Measurements from ENCODE around the gene CFAP68. TPM values are rescaled to one million over a fixed set of nuclear protein-coding genes. Genes with fewer than 3 reads are reported as not detected.

The CFAP68 gene
- total and polyA plus RNA-seq, 2 of the 13 experiments (the other 11 are each of a cell fraction or from before 2014, with no cell fraction given) = 22.2 to 25.6 TPM

DNA sequence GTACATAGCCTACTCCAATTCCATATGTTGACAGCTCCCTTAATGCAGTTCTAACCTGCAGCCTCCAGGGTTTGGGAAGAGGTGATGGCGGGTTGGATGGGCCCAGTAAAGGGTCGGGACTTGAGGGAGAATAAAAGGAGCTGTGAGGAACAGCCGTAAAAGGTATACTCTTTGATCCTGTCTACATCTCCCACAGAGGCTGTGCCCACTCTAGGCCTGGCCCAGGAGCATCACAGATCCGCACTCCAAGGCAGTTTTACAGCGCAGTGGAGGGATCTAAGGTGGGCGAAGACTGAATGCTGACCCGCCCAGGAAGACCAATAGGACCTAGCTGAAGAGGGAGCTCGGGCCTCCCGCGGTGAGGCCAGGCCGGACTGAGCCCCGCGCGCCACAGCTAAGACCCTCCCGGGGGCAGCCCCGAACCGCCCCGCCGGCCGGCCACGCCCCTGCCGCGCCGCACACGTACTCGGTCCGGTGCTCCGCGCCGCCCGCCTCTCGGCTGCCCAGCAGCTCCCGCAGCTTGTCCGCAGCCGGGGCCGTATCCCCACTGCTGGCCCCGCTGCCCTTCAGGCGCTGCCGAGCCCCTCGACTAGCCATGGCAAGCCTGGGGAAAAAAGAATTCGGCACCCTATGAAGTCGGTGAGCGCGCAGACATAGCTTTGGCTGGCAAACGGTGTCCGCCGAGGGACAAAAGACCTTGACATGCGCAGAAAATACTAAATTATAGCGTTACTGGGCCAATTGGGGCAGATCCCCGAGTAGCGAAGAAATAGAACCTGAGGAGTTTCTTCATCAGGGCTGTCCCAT is 8.3 kb upstream of the CFAP68 start, which contains the start of gene ALG9 (continued):
- TF ChIP-seq, protein P1, sequence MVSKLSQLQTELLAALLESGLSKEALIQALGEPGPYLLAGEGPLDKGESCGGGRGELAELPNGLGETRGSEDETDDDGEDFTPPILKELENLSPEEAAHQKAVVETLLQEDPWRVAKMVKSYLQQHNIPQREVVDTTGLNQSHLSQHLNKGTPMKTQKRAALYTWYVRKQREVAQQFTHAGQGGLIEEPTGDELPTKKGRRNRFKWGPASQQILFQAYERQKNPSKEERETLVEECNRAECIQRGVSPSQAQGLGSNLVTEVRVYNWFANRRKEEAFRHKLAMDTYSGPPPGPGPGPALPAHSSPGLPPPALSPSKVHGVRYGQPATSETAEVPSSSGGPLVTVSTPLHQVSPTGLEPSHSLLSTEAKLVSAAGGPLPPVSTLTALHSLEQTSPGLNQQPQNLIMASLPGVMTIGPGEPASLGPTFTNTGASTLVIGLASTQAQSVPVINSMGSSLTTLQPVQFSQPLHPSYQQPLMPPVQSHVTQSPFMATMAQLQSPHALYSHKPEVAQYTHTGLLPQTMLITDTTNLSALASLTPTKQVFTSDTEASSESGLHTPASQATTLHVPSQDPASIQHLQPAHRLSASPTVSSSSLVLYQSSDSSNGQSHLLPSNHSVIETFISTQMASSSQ (IDR thresholded peaks at IDR 0.05; ENCODE audit: low read depth) = no peak
- TF ChIP-seq, protein P1 (CRISPR knock-in tag; IDR thresholded peaks at IDR 0.05; ENCODE audit: borderline replicate concordance) = 0 out of 2 replicates have a peak, but pooled peaks have one; percentile 25
- TF ChIP-seq KAT2B (IDR thresholded peaks at IDR 0.05; ENCODE audit: borderline replicate concordance, low read depth, low read length) = no peak
- peak; percentile 91 for TF ChIP-seq PHF8 (CRISPR knock-in tag; IDR thresholded peaks at IDR 0.05)
- TF ChIP-seq BRD4 (CRISPR knock-in tag; IDR thresholded peaks at IDR 0.05) = no peak
- TF ChIP-seq ZNF136 (CRISPR knock-in tag; IDR thresholded peaks at IDR 0.05; ENCODE audit: low read depth) = 0 out of 2 replicates have a peak, but pooled peaks have one; percentile 15

- in situ Hi-C loops (cut with HindIII; ENCODE audit: extremely low pct_ligation_motif_present, low pct_unique_long_range_greater_than_20kb) (no loop called here), intact Hi-C loops (cut with micrococcal nuclease; ENCODE audit: unreplicated experiment) (no loop called here)
- H3K9me3 ChIP-seq (ENCODE audit: low read length) = no peaks in the 10 kb centered on the region
- ATAC-seq = no peak
- H3K9ac ChIP-seq (ENCODE audit: insufficient read depth, low read depth, low read length) = peak overlapping the region; percentile 92
- peak overlapping the region; percentile 95 for H2AFZ ChIP-seq (ENCODE audit: low read length)
- POLR2A ChIA-PET = interaction anchor here (0.8 to 2.8 kb wide), 14 partner anchors 8 to 215 kb away, joined by 3 to 21 read pairs (median 6); partner anchors contain the start of genes C11orf52, CFAP68, PPP2R1B and SDHD
- peaks cover 7 to 24% of the 10 kb centered on the region in 2 experiments; a peak in 4 of 5 replicates for H3K36me3 ChIP-seq (replicated peaks in 1 of 2; ENCODE audit: control insufficient read depth in 1 of 2, insufficient read depth in 2 of 2, low read length in 2 of 2)
- DNase-seq (ENCODE audit: low spot score) = no peak
- peak overlapping the region; percentile 94 to 98 (median 95) for H3K4me3 ChIP-seq (replicated peaks in 1 of 3; ENCODE audit: insufficient read depth in 1 of 3, low read depth in 2 of 3, low read length in 3 of 3)
- CTCF ChIA-PET (ENCODE audit: low intra/inter-chr PET ratio, low total read pairs) = no interaction called here
- H3K27me3 ChIP-seq (ENCODE audit: control insufficient read depth in 1 of 2, insufficient read depth in 2 of 2, low read length in 2 of 2) = no peaks in the 10 kb centered on the region
- WGBS (ENCODE audit: low lambda C conversion rate) = 51% methylated on average over 5 of the region's 5 CpGs
- H3K27ac ChIP-seq (ENCODE audit: extremely low read length, insufficient read depth, low read length) = peak overlapping the region; percentile 92
- peaks cover 4% of the 10 kb centered on the region for H3K79me2 ChIP-seq (ENCODE audit: insufficient read depth, low read length)
- BruUV-seq (replicated peaks) = TSS peak; percentile 78
- peaks cover 24% of the 10 kb centered on the region for H3K4me1 ChIP-seq (ENCODE audit: insufficient read depth, low read length)
- peak overlapping the region; percentile 97 for H3K4me2 ChIP-seq (ENCODE audit: low read depth, low read length)
- H4K20me1 ChIP-seq (ENCODE audit: insufficient read depth, low read length) = no peaks in the 10 kb centered on the region
- FAIRE-seq = no peak
- TF ChIP-seq CREB1 (IDR thresholded peaks at IDR 0.05) (no peak), CREB1 (CRISPR knock-in tag; IDR thresholded peaks at IDR 0.05) (peak; percentile 55; the same call in 1 of the 2 replicates), PHF5A (CRISPR knock-in tag; IDR thresholded peaks at IDR 0.05; ENCODE audit: low read depth, unreplicated experiment) (no peak), EHMT2 (IDR thresholded peaks at IDR 0.05; ENCODE audit: borderline replicate concordance, low read depth, low read length) (no peak), ZNF713 (CRISPR knock-in tag; IDR thresholded peaks at IDR 0.05) (no peak), SOX13 (IDR thresholded peaks at IDR 0.05) (no peak), SOX13 (CRISPR knock-in tag; conservative IDR thresholded peaks at IDR 0.05 in 1 of 2, IDR thresholded peaks at IDR 0.05 in 1 of 2) (no peak)
- TF ChIP-seq, protein P2, sequence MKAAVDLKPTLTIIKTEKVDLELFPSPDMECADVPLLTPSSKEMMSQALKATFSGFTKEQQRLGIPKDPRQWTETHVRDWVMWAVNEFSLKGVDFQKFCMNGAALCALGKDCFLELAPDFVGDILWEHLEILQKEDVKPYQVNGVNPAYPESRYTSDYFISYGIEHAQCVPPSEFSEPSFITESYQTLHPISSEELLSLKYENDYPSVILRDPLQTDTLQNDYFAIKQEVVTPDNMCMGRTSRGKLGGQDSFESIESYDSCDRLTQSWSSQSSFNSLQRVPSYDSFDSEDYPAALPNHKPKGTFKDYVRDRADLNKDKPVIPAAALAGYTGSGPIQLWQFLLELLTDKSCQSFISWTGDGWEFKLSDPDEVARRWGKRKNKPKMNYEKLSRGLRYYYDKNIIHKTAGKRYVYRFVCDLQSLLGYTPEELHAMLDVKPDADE (CRISPR knock-in tag; IDR thresholded peaks at IDR 0.05) = no peak
- TF ChIP-seq, protein P3, sequence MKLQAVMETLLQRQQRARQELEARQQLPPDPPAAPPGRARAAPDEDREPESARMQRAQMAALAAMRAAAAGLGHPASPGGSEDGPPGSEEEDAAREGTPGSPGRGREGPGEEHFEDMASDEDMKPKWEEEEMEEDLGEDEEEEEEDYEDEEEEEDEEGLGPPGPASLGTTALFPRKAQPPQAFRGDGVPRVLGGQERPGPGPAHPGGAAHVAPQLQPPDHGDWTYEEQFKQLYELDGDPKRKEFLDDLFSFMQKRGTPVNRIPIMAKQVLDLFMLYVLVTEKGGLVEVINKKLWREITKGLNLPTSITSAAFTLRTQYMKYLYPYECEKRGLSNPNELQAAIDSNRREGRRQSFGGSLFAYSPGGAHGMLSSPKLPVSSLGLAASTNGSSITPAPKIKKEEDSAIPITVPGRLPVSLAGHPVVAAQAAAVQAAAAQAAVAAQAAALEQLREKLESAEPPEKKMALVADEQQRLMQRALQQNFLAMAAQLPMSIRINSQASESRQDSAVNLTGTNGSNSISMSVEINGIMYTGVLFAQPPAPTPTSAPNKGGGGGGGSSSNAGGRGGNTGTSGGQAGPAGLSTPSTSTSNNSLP (IDR thresholded peaks at IDR 0.05; ENCODE audit: low read depth, low read length) = no peak
Observed at GRCh38 chr11:111871693-111872161, 7.6 kb upstream of the CFAP68 start.
